Breast epithelium (tissue), 4 donors: ENCODE results near the gene CHST1. TPM values are rescaled to one million over a fixed set of nuclear protein-coding genes. Genes with fewer than 3 reads are reported as not detected.

Experiments used
- DNase-seq, 2 donors: peaks; one replicate each; pipeline ENCODE4 v3.0.0-alpha.2; 2019; ENCODE audit warnings: low spot score in 2 of 2
- H3K27ac ChIP-seq, 2 donors: fragments of 200-600 bp; sonication (generic) in 1 of 2; one replicate each; pipeline ENCODE4 v1.5.1; 2016 to 2019; ENCODE audit warnings: mild to moderate bottlenecking in 1 of 2
- H3K27me3 ChIP-seq, 2 donors: fragments of 200-600 bp; sonication (generic) in 1 of 2; one replicate each; pipeline versions ENCODE4 v1.5.1 to v1.6.0; 2017 to 2019; ENCODE audit warnings: control low read depth in 1 of 2, mild to moderate bottlenecking in 1 of 2
- H3K36me3 ChIP-seq: fragments of 200-600 bp; one replicate; pipeline ENCODE4 v1.5.1; 2019
- H3K4me1 ChIP-seq, 2 donors: fragments of 200-600 bp; sonication (generic); one replicate each; pipeline ENCODE4 v1.5.1; 2016 to 2019; ENCODE audit warnings: control low read depth in 1 of 2
- H3K4me3 ChIP-seq, 3 donors: fragments of 200-600 bp; sonication (generic); 1 replicate in 2 of 3; 2 replicates in 1 of 3; pipeline ENCODE4 v1.5.1; 2016 to 2019; ENCODE audit warnings: mild to moderate bottlenecking in 3 of 3, moderate library complexity in 2 of 3
- H3K9me3 ChIP-seq, 2 donors: fragments of 200-600 bp; sonication (generic) in 1 of 2; one replicate each; pipeline ENCODE4 v1.5.1; 2016 to 2019; ENCODE audit warnings: control low read depth in 1 of 2
- CTCF ChIP-seq, 3 donors: fragments of 450-650 bp; IDR thresholded peaks; one replicate each; pipeline ENCODE4 v1.5.1; 2016 to 2017; ENCODE audit warnings: antibody characterized with exemption in 3 of 3, mild to moderate bottlenecking in 3 of 3, moderate library complexity in 3 of 3
- POLR2A ChIP-seq: fragments of 450-650 bp; IDR thresholded peaks from one replicate; pipeline ENCODE4 v1.6.1; 2016; ENCODE audit warnings: antibody characterized with exemption, mild to moderate bottlenecking, moderate library complexity
- POLR2AphosphoS5 ChIP-seq, 3 donors: sonication (generic); formaldehyde crosslinking; IDR thresholded peaks; one replicate each; pipeline ENCODE4 v1.6.1; 2017; ENCODE audit warnings: antibody characterized with exemption in 3 of 3
- intact Hi-C: fragments of 100-400 bp; cut with DNase I; formaldehyde crosslinking; loops from one replicate; pipeline ENCODE4 v1.15.1; 2023; ENCODE audit warnings: low total_unique reads
- total RNA-seq, 3 donors: library from RNA; depleted of rRNA; stranded (reverse); fragments of >200 nt; gene quantifications; one replicate each; pipeline ENCODE4 v1.1.0, GENCODE V29; 2016

CHST1 gene
- total RNA-seq, 3 donors from 2014 or later = 1.8 to 3.6 (median 2.2) TPM

DNA sequence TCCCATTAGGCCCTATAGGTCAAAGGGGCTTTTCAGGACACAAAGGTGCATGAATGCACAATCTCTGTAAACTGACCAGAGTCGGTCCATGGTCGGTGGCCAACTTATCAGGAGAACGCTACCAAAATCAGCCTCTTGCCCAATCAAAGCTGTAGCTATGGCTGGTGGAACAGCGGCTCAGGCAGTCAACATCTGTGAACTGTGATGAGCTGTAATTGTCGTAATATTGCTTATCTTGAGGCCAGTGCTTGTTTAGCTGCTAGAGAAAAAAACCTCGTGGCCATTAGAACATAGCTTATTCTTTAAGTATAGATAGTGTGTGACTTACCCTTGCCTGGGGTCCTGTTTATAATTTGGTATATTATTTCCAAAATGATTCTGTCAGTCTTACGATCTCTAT, 14.4 kb upstream of the CHST1 start:
- intact Hi-C loops = no loop called here
- Histone ChIP-seq H3K27me3 (no peaks in the 10 kb centered on the region), H3K36me3 (no peaks in the 10 kb centered on the region), H3K9me3 (no peaks in the 10 kb centered on the region), H3K4me3 (no peak overlapping the region), H3K27ac (no peak overlapping the region), H3K4me1 (no peaks in the 10 kb centered on the region)
- DNase-seq = peak in 1 of 2 donors; percentile 3
- TF ChIP-seq CTCF (IDR thresholded peaks at IDR 0.05) (no peak), POLR2A (no peak), POLR2AphosphoS5 (IDR thresholded peaks at IDR 0.05) (no peak)

- no peaks in the 10 kb centered on the region for H3K36me3 ChIP-seq
- peak in 1 of 2 donors; percentile 33 for DNase-seq
- no peak overlapping the region for H3K4me3 ChIP-seq
- no peaks in the 10 kb centered on the region for H3K4me1 ChIP-seq
- H3K9me3 ChIP-seq = no peaks in the 10 kb centered on the region
- no peaks in the 10 kb centered on the region for H3K27me3 ChIP-seq
- H3K27ac ChIP-seq = no peak overlapping the region
- intact Hi-C loops = no loop called here
- TF ChIP-seq CTCF (IDR thresholded peaks at IDR 0.05) (no peak), POLR2AphosphoS5 (IDR thresholded peaks at IDR 0.05) (no peak), POLR2A (no peak)
Measured at GRCh38 chr11:45678976-45679375, 13.6 kb upstream of the CHST1 start.

DNA sequence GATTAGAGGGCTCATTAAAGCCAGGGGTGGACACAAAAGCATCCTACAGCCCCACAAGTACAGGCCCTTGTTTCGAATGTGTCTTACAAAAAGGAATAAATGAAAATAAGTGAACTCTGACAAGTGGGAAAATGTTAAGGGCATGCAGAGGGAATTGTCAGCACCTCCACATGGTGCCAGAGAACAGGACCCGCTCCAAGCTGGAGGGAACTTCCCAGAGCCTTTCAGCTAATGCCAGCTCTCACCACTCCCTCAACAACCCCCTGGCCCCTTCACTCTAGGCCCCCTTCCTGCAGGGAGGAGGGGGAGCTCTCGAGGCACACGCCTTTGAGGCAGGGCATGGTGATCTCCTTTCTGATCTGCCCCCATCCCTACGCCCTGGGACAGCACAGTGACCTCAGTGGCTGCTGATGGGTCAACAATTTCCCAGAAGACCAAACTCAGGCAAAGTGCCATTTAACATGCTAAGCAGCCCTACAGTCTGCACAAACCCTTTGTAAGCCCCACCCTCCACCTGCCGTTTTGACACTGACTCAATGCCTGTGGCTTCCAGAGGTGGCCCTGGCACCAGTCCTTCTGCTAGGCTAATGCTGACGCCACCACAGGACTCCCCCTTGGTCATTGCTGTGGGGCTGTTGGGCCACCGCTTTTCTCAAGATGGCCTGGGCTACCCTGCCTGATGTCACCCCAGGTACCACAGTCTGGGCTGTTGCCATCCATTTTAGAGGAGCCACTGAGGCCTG, 12.5 kb upstream of the CHST1 start:
- intact Hi-C loops = no loop called here
- H3K4me1 ChIP-seq = no peaks in the 10 kb centered on the region
- no peaks in the 10 kb centered on the region for H3K27me3 ChIP-seq
- DNase-seq = no peak
- no peak overlapping the region for H3K4me3 ChIP-seq
- H3K27ac ChIP-seq = no peak overlapping the region
- TF ChIP-seq POLR2AphosphoS5 (IDR thresholded peaks at IDR 0.05) (no peak), CTCF (IDR thresholded peaks at IDR 0.05) (no peak)
- no peaks in the 10 kb centered on the region for H3K36me3 ChIP-seq
- no peaks in the 10 kb centered on the region for H3K9me3 ChIP-seq

GRCh38 chr11:45676522-45677095, 11.2 kb upstream of the CHST1 start:
- Histone ChIP-seq H3K4me1 (no peaks in the 10 kb centered on the region), H3K4me3 (no peak overlapping the region), H3K36me3 (no peaks in the 10 kb centered on the region), H3K27ac (no peak overlapping the region), H3K27me3 (no peaks in the 10 kb centered on the region), H3K9me3 (no peaks in the 10 kb centered on the region)
- DNase-seq = no peak
- TF ChIP-seq CTCF (IDR thresholded peaks at IDR 0.05) (no peak), POLR2A (no peak), POLR2AphosphoS5 (IDR thresholded peaks at IDR 0.05) (no peak)
- intact Hi-C loops = no loop called here

- H3K4me1 ChIP-seq = no peaks in the 10 kb centered on the region
- no peaks in the 10 kb centered on the region for H3K27me3 ChIP-seq
- no peak overlapping the region for H3K27ac ChIP-seq
- TF ChIP-seq CTCF (IDR thresholded peaks at IDR 0.05) (no peak), POLR2A (no peak), POLR2AphosphoS5 (IDR thresholded peaks at IDR 0.05) (no peak)
- no peaks in the 10 kb centered on the region for H3K9me3 ChIP-seq
- no peaks in the 10 kb centered on the region for H3K36me3 ChIP-seq
- no peak for DNase-seq
- intact Hi-C loops = loop anchor here (1.0 kb wide), 1 partner anchor 33 kb away; no protein-coding TSS in a partner anchor
- no peak overlapping the region for H3K4me3 ChIP-seq
Measured at GRCh38 chr11:45675646-45676045, 10.2 kb upstream of the CHST1 start.
